Measurements from ENCODE around the gene TFAP2D.

The TFAP2D gene

DNA sequence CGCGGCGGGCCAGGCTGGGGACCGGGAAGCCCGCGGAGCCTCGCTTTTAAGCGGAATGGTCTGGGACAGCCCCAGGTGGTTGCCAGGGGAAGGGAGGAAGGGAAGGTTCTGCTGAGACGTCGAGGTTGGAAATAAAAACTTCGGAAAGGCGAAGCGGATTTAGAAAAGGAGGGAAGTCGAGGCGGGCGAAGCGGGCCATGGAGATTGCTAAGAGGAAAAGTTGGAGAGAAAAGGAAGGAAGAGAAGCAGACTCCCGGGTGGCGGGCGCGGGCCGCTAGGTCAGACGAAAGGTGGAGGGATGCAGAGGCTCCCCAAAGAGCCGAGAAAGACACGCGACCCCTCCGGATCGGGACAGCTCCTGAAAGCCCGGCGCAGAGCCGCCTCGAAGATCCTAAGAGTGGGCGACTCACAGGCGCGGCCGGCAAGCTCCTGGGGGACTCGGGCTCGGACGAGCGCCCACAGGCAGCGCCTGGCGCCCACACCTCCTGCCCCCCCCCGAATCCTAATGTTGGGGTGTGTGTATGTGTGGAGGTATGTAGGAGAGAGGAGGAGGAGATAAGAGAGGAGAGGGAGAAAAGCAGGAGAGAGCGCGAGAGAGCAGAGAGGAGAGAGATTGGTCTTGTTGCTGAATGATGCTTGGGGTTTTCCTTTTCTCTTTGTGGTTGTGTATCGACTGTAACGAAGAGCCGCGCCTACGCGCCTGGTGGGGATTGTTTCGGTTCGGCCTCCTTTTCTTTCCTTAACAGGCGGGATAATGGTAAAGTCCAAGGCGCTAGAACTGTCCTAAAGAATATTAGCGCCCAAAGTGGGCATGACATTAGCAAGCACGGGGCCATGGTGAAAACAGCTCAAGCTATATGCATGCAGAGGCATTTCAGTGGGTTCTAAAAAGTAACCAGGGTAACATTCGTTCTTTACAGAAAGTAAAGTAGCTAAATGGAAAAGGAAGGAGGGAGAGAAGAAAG is 106.9 kb downstream of the TFAP2D start:
- DNase-seq, result no peak

DNA sequence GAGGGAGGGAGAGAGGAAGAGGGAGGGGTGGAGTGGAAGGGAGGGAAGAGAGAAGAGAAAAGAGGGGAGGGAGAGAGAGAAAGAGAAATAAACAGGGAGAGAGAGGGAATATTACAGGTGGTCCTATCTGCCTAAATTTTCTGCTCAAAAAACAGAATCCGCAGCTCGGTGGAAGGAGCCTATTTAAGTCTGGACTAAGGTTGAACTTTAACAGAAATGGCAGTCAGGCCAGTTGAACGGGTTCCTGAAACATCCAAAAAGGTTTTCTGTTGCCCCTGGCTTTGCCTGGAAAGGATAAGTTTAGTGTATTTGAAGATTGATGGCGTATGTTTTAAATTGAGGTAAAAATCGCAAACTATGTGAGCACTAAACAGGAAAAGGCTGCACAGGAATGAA is 107.5 kb downstream of the TFAP2D start:
- DNase-seq, result no peak

DNA sequence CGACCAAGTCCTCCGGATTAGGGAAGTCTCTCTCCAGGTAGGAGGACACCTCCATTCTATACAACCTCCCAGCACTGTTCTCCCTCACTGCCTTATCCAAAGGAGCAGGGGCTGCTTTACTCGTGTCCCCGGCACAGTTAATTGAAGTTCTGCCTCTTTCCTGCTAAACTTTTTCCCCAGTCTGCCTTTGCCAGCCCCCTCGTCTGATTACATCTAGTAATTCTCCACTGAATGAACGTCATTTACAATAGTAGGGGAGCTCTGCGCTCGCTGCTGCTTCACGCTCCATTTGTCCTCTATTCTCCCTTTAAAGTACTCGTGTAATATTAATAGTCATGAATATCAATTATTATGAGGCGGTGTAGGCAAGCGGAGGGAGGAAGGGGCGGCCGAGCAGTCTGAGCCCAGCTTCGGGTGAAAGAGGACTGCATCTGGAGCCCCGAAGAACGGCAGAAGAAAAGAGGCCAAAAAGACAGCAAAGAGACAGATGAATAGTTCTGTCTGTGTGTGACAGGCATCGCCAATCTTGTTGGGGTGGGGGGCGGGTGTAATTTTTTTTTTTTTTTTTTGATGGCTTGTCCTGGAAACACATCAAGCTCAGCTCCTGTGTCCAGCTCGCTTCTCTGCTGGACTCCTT is 108.2 kb downstream of the TFAP2D start:
- no peak for DNase-seq

DNA sequence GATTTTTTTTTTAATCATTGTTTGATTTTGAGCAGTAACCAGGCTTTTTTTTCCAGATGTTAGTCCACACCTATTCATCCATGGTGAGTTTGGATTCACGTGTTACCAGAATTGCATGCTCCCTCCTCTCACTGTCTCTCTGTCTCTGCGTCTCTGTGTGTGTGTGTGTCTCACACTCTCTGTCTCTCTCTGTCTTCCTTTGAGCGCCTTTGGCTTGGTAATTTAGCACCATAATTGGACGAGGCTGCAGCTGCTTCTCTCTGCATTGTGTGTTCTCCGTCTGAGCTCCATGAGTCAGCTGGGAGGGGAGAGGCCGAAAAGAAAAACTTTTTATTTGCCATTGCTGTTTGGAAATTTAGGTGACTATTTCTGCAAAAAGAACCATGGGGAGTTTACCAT is 108.8 kb downstream of the TFAP2D start:
- no peak for DNase-seq
